ENCODE results near the gene FBXO17. TPM values are rescaled to one million over a fixed set of nuclear protein-coding genes. Genes with fewer than 3 reads are reported as not detected.

The FBXO17 gene
- polyA plus RNA-seq, 2 of the 4 experiments (the other 2 are of a cell fraction): 68.1 to 112 TPM

DNA sequence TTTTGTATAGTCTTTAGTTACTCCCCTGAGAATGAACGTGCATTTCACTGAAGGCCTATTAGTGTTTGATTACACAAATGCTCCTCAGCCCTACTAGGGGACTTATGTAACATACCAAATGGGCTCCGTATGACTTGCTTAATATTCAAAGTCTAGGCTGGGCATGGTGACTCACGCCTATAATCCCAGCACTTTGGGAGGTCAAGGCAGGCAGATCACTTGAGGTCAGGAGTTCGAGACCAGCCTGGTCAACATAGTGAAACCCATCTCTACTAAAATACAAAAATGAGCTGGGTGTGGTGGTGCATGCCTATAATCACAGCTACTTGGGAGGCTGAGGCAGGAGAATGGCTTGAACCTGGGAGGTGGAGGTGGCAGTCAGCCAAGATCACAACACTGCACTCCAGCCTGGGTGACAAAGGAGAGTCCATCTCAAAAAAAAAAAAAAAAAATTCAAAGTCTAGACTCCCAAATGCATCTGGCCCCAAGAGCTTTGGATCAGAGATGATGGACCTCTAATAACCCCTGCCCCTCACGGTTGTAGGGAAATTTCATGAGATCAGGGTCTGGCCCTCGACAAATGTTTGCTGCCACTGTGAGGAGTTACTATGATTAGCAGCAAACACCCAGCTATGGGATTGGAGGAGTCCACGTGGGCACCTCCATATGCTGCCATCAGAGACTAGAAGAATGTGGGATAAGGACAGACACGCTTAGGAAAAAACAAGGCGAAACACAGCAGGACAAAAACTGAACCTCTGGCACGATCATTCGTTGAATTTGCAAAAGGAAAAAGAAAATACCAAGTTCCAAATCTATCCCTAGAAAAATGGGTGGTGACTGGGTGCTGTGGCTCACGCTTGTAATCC is 4.6 kb downstream of the FBXO17 start:
- ChIA-PET POLR2A (interaction anchor here (1.0 to 1.2 kb wide), 2 partner anchors 9 to 41 kb away, joined by 3 to 4 read pairs; partner anchors contain the start of gene SARS2), CTCF (interaction anchor here (0.6 to 23.4 kb wide), 21 partner anchors 9 to 682 kb away, joined by 3 to 344 read pairs (median 4); partner anchors contain the start of genes FBXO17, MRPS12 and SARS2)
- DNase-seq (ENCODE audit: low read depth in 1 of 2, low spot score in 1 of 2) (peak in 1 of 2 experiments; percentile 62), FAIRE-seq (peak; percentile 43), ATAC-seq (no peak)
- Histone ChIP-seq H3K4me2 (peak overlapping the region; percentile 17), H3K4me3 (no peak overlapping the region), H3K4me1 (peaks cover 41% of the 10 kb centered on the region), H3K9me3 (no peaks in the 10 kb centered on the region), H3K27ac (peak overlapping the region in 1 of 2 experiments; percentile 41; a peak in 2 of 6 replicates)
- 72% methylated on average over 12 of the region's 12 CpGs for WGBS (ENCODE audit: missing lambda C conversion rate)
- TF ChIP-seq KDM5A (IDR thresholded peaks at IDR 0.05) (no peak), ESRRA (IDR thresholded peaks at IDR 0.05; ENCODE audit: borderline replicate concordance, low read length) (no peak), ZC3H11A (IDR thresholded peaks at IDR 0.05) (no peak), SREBF2 (IDR thresholded peaks at IDR 0.05) (no peak), TP53 (CRISPR knock-in tag; IDR thresholded peaks at IDR 0.05) (no peak), ATOH8 (CRISPR knock-in tag; IDR thresholded peaks at IDR 0.05; ENCODE audit: low read depth) (no peak), RAD21 (conservative IDR thresholded peaks at IDR 0.05 in 1 of 2, IDR thresholded peaks at IDR 0.05 in 1 of 2) (no peak), MAZ (IDR thresholded peaks at IDR 0.05; ENCODE audit: borderline replicate concordance, low read depth, low read length) (no peak), ZFP36 (IDR thresholded peaks at IDR 0.05; ENCODE audit: borderline replicate concordance, partially characterized antibody) (no peak), HOXA7 (CRISPR knock-in tag; IDR thresholded peaks at IDR 0.05) (no peak), CEBPB (IDR thresholded peaks at IDR 0.05) (0 out of 4 replicates have a peak, but pooled peaks of 1 of the 2 experiments have one; percentile 41), HDAC2 (IDR thresholded peaks at IDR 0.05) (no peak), USF2 (IDR thresholded peaks at IDR 0.05) (no peak), HMGXB4 (CRISPR knock-in tag; IDR thresholded peaks at IDR 0.05; ENCODE audit: borderline replicate concordance) (no peak), FOSL2 (IDR thresholded peaks at IDR 0.05) (no peak), FOSL2 (CRISPR knock-in tag; IDR thresholded peaks at IDR 0.05) (peak; percentile 61), POLR2AphosphoS2 (conservative IDR thresholded peaks at IDR 0.05; ENCODE audit: low read length) (no peak), POLR2A (IDR thresholded peaks at IDR 0.05; ENCODE audit: low read length) (no peak), EP300 (IDR thresholded peaks at IDR 0.05) (0 out of 5 replicates have a peak, but pooled peaks of 1 of the 2 experiments have one; percentile 6), NPAS2 (CRISPR knock-in tag; IDR thresholded peaks at IDR 0.05; ENCODE audit: borderline replicate concordance) (no peak), EHF (CRISPR knock-in tag; IDR thresholded peaks at IDR 0.05) (no peak), BHLHE40 (IDR thresholded peaks at IDR 0.05; ENCODE audit: low read depth, low read length) (no peak), FOXS1 (CRISPR knock-in tag; IDR thresholded peaks at IDR 0.05) (no peak), JUN (IDR thresholded peaks at IDR 0.05) (peak in 1 of 2 experiments; percentile 8; a peak in 1 of 5 replicates), KDM1A (IDR thresholded peaks at IDR 0.05; ENCODE audit: low read depth) (no peak), SMC3 (IDR thresholded peaks at IDR 0.05) (no peak), CHD4 (IDR thresholded peaks at IDR 0.05; ENCODE audit: borderline replicate concordance) (no peak), NR3C1 (IDR thresholded peaks at IDR 0.05) (no peak), MYC (IDR thresholded peaks at IDR 0.05; ENCODE audit: borderline replicate concordance, low read length) (no peak), HOXB5 (CRISPR knock-in tag; IDR thresholded peaks at IDR 0.05) (no peak)
- TF ChIP-seq, protein P1, sequence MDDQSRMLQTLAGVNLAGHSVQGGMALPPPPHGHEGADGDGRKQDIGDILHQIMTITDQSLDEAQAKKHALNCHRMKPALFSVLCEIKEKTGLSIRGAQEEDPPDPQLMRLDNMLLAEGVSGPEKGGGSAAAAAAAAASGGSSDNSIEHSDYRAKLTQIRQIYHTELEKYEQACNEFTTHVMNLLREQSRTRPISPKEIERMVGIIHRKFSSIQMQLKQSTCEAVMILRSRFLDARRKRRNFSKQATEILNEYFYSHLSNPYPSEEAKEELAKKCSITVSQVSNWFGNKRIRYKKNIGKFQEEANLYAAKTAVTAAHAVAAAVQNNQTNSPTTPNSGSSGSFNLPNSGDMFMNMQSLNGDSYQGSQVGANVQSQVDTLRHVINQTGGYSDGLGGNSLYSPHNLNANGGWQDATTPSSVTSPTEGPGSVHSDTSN (IDR thresholded peaks at IDR 0.05): no peak
- TF ChIP-seq, protein P2, sequence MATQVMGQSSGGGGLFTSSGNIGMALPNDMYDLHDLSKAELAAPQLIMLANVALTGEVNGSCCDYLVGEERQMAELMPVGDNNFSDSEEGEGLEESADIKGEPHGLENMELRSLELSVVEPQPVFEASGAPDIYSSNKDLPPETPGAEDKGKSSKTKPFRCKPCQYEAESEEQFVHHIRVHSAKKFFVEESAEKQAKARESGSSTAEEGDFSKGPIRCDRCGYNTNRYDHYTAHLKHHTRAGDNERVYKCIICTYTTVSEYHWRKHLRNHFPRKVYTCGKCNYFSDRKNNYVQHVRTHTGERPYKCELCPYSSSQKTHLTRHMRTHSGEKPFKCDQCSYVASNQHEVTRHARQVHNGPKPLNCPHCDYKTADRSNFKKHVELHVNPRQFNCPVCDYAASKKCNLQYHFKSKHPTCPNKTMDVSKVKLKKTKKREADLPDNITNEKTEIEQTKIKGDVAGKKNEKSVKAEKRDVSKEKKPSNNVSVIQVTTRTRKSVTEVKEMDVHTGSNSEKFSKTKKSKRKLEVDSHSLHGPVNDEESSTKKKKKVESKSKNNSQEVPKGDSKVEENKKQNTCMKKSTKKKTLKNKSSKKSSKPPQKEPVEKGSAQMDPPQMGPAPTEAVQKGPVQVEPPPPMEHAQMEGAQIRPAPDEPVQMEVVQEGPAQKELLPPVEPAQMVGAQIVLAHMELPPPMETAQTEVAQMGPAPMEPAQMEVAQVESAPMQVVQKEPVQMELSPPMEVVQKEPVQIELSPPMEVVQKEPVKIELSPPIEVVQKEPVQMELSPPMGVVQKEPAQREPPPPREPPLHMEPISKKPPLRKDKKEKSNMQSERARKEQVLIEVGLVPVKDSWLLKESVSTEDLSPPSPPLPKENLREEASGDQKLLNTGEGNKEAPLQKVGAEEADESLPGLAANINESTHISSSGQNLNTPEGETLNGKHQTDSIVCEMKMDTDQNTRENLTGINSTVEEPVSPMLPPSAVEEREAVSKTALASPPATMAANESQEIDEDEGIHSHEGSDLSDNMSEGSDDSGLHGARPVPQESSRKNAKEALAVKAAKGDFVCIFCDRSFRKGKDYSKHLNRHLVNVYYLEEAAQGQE (IDR thresholded peaks at IDR 0.05): no peak
- TF ChIP-seq, protein P3, sequence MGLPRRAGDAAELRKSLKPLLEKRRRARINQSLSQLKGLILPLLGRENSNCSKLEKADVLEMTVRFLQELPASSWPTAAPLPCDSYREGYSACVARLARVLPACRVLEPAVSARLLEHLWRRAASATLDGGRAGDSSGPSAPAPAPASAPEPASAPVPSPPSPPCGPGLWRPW (IDR thresholded peaks at IDR 0.05): no peak
